Forelimb muscle (tissue), 1 donor: Measurements from ENCODE around the gene FAAP24. TPM values are rescaled to one million over a fixed set of nuclear protein-coding genes. Genes with fewer than 3 reads are reported as not detected.
"Not testable (repeated sequence)": the region's sequence is repeated elsewhere in the genome, so short reads cannot be mapped to it uniquely, and the experiment has no call there.

Experiments used
- DNase-seq: peaks from one replicate; pipeline ENCODE4 v3.0.0-alpha.2; 2013; ENCODE audit warnings: low read depth
- polyA plus RNA-seq: library from polyadenylated mRNA; unstranded; fragments of 120-200 nt; gene quantifications from one replicate; pipeline ENCODE4 v1.2.1, GENCODE V29; 2013; ENCODE audit not compliant: insufficient read length

The FAAP24 gene, protein sequence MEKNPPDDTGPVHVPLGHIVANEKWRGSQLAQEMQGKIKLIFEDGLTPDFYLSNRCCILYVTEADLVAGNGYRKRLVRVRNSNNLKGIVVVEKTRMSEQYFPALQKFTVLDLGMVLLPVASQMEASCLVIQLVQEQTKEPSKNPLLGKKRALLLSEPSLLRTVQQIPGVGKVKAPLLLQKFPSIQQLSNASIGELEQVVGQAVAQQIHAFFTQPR
- polyA plus RNA-seq = 1.6 TPM

DNA sequence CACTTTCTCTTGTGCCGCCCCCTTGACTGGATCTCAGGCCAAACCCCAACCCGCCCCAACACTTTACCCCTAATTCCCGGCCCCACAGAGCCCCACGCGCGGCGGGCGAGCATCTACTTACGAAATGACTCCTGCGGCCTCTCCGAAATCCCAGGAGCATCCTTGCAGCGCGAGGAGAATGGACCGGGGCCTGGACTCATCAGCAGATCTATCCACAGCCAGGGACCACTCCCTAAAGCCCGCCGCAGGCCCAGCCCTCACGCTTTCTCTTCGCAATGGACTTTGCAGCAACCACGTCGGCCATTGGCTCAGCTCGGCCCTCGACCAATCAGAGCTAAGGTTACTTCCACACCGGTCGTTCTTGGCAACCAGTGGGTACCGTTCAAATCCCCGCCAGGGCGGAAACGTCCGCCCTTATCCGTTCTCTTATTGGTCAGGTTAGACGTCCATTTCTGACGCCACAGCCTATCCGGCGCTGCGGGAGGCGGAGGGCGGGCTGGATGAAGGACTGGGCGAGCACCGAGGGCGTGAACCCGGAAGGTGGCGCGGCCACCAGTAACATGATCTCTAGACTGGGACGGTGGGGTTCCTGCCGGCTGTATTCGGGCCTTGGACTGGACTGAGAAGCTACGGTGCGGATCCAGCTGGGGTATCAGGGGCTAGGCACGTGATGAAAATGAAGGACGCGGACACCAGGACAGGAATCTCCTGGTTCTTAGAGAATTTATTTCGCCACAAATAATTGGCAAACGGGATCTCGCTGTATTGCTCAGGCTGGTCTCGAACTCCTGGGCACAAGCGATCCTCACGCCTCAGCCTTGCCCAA, at the start of gene FAAP24, which contains the start of gene CEP89:
Gene FAAP24 (plus strand): TSS at position 528 of the 826 bp plus-strand sequence. CDS start 955 bp downstream, outside the sequence.
Gene CEP89 (minus strand): TSS at position 244 of the 826 bp plus-strand sequence. CDS start 84 bp downstream, at position 160.
- DNase-seq = peak; percentile 98

DNA sequence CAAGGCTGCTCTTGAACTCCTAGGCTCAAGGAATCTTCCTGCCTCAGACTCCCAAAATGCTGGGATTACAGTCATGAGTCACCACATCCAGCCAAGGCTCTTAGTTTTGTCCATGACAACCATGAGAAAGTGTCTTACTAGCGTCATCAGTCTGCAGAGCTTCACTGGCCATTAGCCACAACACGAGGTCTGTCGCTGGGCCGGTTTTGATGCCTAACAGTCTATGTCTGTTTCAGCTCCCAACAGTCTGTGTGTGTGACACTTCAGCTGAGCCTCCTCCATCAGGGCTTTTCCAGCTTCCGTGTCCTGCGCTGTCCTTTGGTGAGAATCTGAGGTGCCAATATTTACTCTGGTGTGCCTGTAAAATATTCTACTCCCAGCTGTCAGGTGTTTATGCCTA, 47.8 kb upstream of the FAAP24 start:
- no peak for DNase-seq

DNA sequence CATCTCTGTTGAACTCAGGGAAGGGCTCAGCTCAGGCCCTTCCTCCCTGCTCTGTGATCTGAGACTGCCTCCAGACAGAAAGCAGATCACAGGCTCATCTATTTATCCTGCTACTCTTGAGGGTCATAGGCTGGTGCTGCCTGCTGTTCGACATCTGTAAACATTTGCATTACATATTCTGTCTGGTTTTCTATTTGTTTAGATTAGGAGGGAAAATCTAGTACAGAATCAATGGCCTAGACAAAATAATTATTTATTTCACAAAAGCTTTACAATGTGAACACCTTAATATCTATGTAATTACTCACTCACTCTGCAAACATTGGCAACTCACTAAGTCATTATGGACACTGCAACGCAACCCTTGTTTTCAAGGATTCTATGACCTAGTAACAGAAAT, 43.2 kb upstream of the FAAP24 start:
- DNase-seq = no peak

DNA sequence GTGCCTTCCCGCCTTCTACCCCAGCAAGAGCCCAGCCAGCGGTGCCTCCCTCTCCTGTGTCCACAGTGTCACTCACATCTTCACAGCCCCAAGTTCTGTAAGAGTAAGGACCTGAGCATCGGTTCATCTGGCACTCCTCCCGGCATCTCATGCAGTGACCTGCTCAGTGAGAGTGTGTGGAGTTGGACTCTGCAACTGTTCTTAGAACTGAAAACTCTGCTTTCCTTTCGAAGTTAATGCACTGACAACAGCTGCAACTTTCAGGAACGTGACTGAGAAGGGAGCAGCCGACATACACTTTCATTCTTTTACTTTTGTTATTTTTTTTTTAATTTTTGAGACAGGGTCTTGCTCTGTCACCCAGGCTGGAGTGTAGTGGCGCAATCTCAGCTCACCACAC, 41.5 kb upstream of the FAAP24 start:
- DNase-seq = no peak

DNA sequence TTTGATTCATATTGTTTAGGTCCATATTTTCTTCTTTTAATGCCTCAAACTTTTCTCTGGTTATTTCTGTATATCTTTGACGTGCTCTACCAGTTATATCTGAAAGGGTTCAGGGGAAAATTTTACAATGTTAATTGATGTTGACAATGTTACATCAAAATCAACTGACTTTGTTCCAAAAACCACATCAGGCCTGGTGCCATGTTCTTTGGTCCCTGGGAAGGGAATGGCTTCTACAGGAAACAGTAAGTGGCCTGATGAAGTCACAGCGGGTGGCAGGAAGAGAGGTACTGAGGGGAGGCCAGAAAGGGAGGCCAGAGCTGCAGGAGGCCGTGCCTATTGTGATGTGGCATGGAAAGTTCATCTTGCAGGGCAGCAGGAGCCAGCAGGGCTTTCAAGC, 38.5 kb upstream of the FAAP24 start:
- no peak for DNase-seq

DNA sequence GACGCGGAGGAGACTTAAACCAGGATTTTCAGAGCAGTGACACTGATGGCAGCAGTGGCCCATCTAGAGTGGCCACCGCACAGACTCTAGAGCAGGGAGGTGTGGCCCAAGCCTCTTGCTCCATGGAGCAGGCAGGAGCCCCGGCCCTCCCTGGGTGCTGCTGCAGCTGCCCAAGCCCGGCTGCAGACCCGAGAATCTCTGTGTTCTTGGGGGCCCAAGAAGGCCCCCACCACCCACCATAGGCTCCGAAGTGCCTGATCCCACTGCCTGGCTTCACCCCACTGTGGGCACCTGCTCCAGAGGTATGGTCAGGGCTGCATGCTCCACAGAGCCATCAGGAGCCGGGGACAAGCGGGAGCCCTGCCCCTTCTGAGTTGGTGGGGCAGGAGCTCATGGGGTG, 36.4 kb upstream of the FAAP24 start:
- DNase-seq = no peak

DNA sequence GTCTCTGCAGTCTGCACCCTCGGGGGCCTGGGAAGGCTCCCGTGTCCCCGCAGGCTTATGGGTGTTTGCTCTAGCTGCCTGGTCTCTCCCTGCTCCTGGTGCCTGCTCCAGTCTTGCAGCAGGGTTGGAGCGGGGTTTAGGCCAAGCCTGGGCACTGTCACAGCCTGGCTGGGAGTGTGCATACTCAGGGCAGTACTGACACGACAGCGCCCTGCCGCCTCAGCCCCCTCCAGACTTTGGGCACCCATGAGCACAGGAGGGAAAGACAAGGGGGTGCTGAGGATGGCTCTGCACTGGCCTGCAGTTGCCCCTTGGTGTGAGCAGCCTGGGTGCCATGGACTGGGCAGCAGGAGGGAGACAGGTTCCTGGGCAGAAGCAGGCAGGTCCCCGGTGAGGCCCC, 36.0 kb upstream of the FAAP24 start:
- no peak for DNase-seq

DNA sequence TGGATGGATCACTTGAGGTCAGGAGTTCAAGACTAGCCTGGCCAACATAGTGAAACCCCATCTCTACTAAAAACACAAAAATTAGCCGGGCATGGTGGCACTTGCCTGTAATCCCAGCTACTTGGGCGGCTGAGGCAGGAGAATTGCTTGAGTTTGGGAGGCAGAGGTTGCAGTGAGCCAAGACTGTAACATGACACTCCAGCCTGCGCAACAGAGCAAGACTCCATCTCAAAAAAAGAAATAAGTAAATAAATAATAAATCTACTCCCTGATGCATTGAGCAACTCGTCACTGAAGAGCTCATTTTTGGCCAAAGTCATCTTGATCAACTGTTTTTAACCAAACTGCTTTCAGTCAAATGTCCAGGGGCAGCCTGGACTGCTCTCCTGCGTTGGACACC, 30.8 kb upstream of the FAAP24 start:
- not testable (repeated sequence) for DNase-seq

DNA sequence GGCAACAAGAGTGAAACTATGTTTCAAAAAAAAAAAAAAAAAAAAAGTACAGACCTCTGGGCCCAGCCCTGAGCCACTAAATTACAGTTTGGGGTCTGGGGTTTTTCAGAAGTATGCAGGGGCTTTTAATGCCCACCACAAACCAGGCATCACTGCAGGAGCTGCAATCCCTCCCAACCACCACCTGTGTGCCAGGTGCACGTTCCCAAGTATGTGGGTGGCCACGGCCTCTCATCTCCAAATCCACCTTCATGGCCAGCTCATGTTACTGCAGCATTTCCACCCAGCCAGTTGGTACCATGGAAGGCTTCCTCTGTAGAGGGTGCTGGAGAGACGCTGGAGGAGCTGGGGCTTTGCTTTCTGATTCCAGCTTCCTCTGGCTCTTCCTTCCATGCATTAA, 26.8 kb upstream of the FAAP24 start:
- DNase-seq = no peak

DNA sequence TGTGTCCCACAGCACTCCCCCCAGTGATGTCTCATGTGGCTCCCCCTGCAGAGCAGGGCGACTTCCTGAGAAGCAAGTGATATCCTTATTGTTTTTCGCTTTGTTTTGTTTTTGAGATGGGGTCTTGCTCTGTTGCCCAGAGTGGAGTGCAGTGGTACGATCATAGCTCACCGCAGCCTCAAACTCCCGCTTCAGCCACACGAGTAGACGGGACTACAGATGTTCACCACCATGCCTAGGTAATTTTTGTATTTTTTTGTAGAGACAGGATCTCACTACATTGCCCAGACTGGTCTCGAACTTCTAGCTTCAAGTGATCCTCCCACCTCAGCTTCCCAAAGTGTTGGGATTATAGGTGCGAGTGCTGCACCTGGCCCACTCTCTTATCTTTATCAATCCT, 5.3 kb upstream of the FAAP24 start:
- DNase-seq = no peak

DNA sequence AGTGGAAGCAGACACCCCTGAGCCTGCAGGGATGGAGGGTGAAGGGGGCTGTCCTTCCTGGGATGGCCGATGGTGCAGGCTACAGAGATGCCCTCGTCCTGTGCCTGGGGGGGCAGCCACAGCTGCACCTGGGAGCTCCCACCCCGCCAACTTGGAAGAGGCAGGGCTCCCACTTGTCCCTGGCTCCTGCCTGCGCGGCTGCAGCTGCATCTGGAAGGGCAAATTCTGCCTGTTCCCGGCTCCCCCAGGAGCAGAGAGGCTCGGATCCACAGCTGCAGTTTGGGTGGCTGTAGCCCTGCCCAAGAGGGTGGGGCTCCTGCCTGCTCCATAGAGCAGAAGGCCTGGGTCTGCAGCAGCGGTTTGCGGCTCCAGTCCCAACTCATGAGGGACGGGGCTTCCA, 2.5 kb upstream of the FAAP24 start:
- DNase-seq = no peak

DNA sequence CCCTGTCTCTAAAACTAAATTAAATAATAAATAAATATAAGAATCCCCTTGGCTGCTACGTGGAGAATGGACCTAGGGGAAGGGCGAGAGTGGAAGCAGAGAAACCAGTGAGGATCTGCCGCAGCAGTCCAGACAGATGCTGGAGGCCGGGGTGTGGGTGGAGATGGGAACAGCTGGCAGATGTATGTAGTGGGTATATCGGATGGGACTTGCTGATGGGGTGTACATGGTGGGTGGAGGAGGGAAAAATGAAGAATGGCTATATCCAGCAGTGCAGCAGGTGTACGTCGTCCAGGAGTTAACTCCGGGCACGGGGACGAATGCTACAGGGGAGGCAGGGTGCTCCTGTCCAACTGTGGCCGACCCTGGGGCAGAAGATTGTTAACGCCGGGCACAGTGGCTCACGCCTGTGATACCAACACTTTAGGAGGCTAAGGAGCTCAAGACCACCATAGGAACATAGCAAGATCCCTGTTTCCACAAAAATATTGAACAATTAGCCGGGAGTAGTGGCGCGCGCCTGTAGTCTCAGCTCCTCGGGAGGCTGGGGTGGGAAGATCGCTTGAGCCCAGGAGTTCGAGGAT, 938 bp upstream of the FAAP24 start:
- DNase-seq = no peak

DNA sequence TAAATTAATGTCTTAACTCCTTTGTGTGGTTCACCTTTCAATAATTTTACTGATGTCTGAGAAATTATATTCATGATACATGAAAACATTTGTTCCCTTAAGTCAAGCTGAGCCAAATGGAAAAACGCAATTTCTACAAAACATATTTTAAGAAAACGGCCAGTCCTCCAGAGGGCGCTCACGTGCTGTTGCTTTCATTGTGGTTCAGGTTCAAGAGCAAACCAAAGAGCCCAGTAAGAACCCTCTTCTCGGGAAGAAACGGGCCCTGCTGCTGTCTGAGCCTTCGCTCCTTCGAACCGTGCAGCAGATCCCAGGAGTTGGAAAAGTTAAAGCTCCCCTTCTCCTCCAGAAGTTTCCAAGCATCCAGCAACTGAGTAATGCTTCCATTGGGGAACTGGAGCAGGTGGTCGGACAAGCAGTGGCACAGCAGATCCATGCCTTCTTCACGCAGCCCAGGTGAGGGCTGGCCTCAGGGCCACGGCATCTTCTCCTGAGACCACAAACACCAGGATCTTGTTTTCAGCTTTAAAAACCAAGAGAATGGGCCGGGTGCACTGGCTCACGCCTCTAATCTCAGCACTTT, 4.3 kb downstream of the FAAP24 start:
- no peak for DNase-seq

DNA sequence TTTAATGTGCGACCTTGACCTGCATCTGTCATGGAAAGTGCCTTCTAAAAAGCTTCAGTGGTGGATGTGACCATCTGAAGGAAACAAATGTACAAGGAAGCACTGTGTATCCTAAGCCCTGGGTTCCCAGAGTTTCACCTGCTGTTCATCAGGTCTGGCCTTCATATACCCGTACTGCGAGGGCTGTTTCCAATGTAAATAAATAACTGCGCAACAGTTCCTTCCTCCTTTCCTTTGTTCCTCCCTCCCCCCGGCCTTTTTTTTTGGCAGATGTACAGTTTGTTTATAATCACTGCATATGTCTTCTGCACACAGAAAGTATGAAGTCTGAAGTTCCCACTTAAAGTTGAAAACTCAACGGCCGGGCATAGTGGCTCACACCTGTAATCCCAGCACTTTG, 5.2 kb downstream of the FAAP24 start:
- no peak for DNase-seq

DNA sequence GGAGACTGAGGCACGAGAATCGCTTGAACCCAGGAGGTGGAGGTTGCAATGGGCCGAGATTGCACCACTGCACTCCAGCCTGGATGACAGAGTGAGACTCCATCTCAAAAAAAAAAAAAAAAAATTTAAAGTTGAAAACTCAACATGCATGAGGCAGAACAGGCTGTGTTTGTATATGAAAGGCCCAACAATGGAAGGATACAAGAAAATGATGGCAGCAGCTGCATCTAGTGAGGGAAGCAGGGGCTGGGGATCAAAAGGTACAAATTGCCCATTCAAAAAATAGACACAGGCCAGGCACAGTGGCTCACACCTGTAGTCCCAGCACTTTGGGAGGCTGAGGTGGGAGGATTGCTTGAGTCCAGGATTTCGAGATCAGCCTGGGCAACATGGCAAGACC, 5.8 kb downstream of the FAAP24 start:
- DNase-seq = not testable (repeated sequence)

DNA sequence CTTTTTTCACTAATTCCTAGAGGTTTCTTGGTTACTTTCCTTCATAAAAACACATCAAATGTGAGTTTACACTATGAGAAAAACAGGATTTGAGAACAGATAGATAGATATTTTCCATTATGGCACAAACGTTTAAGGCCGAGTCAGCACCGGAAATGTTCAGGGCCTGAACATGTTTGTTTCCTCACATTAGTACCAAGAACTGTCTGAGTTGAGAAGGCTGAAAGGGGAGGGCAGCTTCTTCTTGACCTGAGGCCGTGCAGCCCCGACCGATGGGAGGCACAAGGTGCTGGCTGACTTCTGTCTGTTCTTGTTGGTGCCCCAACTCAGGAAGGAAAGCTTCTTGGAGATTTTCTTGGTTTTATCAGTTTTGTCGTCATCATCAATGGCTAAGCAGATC, 7.8 kb downstream of the FAAP24 start:
- DNase-seq = not testable (repeated sequence)

DNA sequence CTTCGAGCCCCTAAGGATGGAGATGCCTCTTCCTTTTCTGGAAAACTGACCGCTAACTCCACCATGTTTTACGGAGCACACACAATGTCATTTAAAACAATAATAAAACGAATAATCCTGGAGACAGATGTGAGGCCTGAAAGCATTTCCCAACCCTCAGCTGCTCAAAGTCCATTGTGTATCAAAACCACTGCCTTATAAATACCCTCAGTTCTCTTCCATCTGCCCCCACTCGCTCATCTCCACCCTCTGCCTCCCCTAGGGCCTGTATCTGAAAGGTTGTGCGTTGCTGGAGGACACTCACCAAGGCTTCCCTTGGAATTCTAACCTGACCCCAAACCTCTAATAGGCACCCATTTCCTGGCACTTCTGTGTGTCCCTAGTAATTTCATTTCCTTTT, 10.4 kb downstream of the FAAP24 start:
- DNase-seq = not testable (repeated sequence)

DNA sequence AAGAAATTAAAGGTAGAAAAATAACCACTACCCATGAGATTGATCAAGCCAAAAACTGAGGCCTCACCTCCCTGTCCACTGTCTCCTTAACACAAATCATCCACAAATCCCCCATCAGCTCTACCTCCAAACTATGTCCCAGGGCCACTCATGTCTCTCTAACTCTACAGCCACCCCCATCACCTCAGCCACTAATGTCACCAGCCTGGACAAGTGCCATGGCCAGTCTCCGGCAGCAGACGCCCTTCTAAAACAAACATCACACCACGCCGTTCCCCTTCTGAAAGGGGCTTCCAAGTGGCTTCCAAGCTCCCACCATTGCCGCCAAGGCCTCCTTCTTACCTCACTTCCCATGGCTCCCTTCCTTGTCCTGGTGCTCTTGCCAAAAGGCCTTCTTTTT, 16.2 kb downstream of the FAAP24 start:
- not testable (repeated sequence) for DNase-seq

DNA sequence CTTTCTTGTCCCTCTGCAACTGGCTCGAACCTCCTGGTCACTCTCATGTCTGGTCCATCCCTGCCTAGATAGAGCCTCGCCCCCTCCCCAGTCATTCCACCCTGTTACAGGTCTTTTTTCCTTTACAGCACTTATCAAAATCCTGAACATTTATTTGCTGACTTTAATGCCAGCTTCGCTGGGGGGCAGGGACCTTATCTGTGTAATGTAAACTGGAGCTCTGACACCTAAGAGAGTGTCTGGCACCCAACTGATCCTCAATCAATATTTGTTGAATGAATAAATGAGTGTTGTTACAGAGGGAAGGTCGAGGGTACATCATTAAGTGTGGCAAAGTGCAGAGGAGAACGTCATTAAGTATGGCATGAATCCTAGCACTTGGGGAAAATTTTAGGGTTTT, 16.7 kb downstream of the FAAP24 start:
- DNase-seq = no peak

DNA sequence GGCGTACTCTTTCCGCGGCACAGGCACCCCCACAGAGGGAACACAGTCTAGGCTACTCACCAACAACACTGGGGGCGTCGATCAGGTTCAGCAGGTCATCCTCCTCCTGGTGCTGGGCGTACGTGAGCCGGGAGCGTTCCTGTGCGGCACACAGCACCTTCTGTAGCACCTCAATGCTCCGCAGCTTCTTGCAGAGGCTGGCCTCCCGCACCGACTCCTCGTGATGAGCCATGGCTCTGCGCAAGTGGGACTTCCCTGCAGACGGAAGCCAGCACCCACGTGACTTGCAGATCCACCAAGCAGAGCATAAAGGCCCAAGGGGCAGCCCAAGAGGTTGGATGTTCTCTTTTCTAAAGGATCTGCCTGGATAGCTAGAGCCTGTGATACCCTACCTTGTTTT, 23.9 kb downstream of the FAAP24 start:
- not testable (repeated sequence) for DNase-seq

DNA sequence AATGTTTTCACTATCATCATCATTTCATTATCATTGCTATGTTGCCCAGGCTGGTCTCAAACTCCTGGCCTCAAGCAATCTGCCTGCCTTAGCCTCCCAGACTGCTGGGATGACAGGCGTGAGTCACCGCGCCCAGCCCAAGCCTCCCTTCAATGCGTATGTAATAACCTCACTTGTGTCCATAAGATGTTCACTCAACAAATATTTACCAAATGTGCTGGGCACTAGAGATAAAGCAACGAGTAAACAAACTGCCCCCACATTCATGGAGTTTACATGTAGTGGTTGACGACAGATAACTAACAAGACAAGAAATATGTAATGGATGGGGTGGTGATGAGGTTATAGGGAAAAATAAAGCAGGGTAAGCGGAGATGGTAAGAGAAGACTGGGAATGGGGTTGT, 25.0 kb downstream of the FAAP24 start:
- not testable (repeated sequence) for DNase-seq

DNA sequence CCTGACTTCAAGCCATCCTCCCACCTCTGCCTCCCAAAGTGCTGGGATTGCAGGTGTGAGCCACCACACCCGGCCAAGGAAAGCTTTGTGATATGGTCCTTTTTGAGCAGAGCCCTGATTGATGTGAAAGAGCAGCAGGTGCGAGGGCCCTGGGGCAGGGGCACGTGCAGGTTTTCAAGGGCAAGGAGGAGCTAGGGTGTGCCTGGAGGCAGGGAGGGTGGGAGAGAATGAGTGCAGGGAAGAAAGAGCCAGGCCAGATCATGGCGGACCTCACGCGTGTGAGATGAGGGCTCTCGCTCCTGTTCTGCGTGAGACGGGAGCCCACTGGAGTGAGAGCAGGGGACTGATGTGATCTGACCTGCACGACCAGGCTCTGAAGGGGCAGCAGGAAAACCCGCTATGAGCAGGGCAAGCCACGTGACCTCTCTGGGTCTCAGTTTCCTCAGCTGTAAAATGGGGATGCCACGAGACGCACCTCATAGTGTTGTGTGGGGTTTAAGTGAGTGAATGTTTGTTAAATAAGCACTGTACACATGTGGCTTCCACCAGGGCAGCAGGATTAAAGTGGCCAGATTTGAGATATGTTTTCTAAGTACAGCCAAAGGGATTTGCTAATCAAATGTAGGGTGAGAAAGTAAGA, 25.8 kb downstream of the FAAP24 start:
- no peak for DNase-seq
